NCI-H748 (cell line): Measurements from ENCODE around the gene KLHDC1.
"Not testable (repeated sequence)": the region's sequence is repeated elsewhere in the genome, so short reads cannot be mapped to it uniquely, and the experiment has no call there.

Experiments
- DNase-seq: peaks from one replicate; lab custom pipeline; 2025; ENCODE audit not compliant: unreplicated experiment; lab: John Stamatoyannopoulos, UW

KLHDC1 gene

GRCh38 chr14:49721733-49722435 is 29.0 kb downstream of the KLHDC1 start:
- not testable (repeated sequence) for DNase-seq

DNA sequence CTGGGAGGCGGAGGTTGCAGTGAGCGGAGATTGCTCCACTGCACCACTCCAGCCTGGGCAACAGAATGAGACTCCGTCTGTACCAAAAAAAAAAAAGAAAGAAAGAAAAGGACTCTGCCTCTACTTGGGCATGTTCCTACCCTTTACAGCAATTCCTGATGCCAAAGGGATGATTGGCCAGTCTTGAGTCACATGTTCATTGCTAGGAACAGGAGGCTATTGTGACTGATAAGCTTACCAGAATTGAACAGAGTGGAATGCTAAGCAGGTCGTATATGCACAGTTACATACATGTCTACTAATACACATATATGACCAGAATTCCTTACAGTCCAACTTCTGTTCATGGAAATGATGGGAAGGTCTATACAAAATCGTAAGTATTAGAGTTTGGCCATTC is 34.3 kb downstream of the KLHDC1 start:
- DNase-seq: no peak

DNA sequence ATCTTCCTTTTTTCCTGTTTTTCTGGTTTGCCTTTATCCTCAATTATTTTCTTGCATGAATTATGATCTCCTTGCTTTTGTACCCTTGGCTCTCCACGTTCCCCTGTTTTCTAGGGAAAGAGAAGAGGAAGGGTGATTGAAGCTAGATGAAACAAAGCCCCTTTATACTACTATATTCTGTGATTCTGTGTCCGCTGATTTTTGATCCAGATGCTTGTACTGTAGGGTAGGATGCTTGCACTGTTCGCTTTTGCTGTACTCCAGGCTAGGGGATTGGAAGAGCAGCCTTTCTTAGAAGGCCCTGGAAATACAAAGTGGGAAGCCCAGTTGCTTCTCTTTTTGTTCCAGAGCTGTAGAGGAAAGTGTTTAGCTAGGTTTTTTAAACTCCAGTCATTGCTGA is 40.0 kb downstream of the KLHDC1 start:
- DNase-seq: no peak

- DNase-seq: no peak
Measured at GRCh38 chr14:49733836-49734235, 40.9 kb downstream of the KLHDC1 start.

- DNase-seq: not testable (repeated sequence)
Measured at GRCh38 chr14:49735669-49736068, 42.7 kb downstream of the KLHDC1 start.

DNA sequence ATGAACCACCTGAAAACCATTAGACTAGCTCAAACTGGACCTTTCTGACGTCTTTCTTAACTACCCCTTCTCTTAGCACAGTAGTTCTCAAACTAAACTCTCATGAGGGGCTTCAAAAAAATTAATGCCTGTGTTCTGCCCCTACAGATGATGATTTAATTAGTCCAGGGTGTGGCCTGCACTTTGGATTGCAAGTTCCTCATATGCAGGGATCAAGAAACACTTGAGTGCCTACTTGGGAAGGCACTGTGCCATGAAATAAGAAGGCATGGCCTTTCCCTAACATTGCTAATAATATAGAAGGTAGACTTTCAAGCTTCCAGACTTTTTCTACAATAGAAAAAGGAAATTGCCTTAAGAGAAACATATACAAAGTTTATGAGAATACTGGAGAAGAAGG is 52.3 kb downstream of the KLHDC1 start:
- no peak for DNase-seq

GRCh38 chr14:49746476-49746875 is 53.6 kb downstream of the KLHDC1 start:
- DNase-seq: not testable (repeated sequence)

DNA sequence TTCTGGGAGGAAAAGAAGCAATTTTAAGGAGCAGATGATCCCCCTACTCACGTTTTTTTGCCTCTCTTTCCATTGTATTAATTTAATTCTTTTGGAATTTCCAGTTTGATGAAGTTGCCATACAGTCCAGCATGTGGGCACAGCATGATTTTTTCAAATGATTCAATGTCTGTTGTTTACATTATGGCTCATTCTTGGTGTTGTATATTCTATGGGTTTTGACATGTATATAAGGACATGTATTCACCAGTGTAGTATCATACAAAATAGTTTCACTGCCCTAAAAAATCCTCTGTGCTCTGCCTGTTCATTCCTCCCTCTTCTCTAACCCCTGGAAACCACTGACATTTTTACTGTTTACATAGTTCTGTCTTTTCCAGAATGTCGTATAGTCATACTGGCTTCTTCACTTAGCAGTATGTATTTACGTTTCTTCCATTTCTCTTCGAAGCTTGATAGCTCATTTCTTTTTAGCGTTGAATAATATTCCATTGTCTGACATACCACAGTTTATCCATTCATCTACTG is 61.7 kb downstream of the KLHDC1 start:
- no peak for DNase-seq

GRCh38 chr14:49755378-49755777 is 62.5 kb downstream of the KLHDC1 start:
- no peak for DNase-seq

- DNase-seq: no peak
Measured at GRCh38 chr14:49761839-49762551, 69.1 kb downstream of the KLHDC1 start.

DNA sequence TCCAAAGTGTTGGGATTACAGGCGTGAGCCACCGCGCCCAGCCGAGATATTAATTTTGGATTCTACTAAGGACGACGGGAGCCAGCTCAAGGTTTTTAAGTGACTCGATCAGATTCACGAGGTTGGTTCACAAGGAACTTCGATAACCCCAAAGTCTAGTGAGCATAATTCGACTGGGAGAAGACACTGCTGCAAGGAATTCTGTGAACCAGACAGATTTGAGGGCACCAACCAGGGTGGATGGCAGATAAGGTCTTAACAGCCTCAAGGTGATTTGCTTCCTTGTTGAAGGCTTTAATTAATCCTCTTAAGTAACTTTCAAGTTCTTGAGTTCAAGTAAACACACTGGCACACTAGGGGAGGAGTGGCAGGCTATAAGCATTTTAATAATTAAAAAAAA is 73.9 kb downstream of the KLHDC1 start:
- DNase-seq: peak; percentile 32

DNA sequence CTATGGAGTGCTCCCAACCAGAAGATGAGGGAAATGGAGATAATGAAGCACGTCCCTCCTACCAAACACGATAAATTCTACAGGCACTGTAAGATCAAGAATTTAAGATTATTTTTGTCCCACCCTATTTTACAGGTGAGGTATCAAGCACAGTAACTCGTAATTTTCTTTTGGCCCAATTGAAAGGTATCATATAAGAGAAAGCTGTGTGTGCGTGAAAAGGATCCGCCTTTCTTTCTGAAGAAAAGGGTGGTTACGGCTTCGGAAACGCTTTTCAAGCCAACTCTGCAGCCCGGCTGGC is 74.3 kb downstream of the KLHDC1 start:
- DNase-seq: no peak

- DNase-seq: peak; percentile 93
Measured at GRCh38 chr14:49767571-49768300, 74.8 kb downstream of the KLHDC1 start, which contains the start of gene KLHDC2. KLHDC2 (plus strand) TSS chr14:49768153; CDS start chr14:49768469, 316 bp downstream.

DNA sequence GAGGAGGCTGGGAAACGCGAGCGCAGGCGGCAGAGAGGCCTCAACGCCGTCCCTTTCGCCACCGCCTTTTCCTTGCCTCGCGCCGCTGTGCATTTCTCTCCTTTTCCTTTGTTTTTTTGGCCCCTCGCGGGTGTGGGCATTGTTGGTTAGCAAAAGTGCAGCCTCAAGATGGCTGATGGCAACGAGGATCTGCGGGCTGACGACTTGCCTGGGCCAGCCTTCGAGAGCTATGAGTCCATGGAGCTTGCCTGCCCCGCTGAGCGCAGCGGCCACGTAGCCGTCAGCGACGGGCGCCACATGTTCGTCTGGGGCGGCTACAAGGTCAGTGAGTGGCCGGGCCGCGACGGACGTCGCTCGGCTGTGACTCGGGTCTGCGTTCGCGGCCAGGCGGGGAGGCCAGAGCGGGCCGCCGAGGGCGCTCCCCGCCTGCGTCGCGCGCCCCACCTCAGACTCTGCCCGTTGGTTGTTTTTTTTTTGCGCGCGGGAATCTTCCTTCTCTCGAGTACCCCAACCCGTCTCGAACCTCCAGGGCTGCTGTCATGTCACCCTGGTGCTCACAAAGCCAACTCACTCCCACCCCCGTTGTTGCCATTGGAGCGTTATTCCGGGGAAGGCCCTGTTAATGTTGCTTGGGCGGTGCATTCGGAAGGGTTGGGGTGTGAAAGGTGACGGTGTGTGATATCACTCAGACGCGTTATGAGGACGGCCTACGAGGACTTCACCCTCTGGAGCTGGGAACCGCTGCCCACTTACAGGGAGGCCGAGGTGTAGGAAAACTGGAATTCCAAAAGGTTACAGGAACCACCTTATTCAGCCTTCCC is 75.6 kb downstream of the KLHDC1 start:
- peak; percentile 76 for DNase-seq

GRCh38 chr14:49769171-49769570 is 76.3 kb downstream of the KLHDC1 start:
- no peak for DNase-seq

GRCh38 chr14:49769581-49770211 is 76.8 kb downstream of the KLHDC1 start:
- DNase-seq: no peak

- DNase-seq: peak; percentile 7
Measured at GRCh38 chr14:49770212-49770817, 77.4 kb downstream of the KLHDC1 start.

DNA sequence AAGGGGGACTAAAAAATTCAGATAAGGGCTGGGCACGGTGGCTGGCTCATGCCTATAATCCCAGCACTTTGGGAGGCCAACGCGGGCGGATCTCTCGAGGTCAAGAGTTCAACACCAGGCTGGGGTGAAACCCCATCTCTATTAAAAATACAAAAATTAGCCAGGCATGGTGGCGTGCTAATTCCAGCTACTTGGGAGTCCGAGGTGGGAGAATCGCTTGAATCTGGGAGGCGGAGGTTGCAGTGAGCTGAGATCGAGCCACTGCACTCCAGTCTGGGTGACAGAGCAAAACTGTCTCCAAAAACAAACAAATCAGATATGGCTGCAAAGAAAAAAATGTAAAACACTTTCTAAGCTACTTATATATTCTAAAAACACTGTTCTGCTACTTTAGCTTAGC is 78.8 kb downstream of the KLHDC1 start:
- DNase-seq: not testable (repeated sequence)

DNA sequence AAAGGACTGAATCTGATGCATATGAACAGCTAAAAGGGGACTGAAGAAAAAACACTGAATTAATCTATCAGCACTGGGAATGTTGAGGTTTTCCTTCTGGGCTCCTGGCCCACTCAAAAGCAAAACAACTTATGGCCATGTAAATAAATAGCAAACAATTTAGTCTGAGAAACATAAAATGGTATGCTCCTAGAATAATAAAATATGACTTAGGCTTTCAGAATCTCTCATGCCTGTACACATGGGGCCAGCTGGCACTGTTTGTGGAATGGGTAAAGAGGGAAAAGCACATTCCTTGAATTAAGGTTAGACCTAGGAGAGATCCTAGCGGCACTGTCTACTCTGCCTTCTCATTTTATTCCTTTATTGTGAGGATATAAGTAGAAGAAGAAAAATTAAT is 81.2 kb downstream of the KLHDC1 start:
- DNase-seq: no peak

GRCh38 chr14:49778421-49778820 is 85.5 kb downstream of the KLHDC1 start:
- DNase-seq: no peak
